ENCODE results near the gene EHD2.
"Not testable (repeated sequence)": the region's sequence is repeated elsewhere in the genome, so short reads cannot be mapped to it uniquely, and the experiment has no call there.

EHD2 gene

GRCh38 chr19:47764705-47765104, 51.5 kb downstream of the EHD2 start:
- in situ Hi-C loops (cut with MboI; ENCODE audit: low sequenced_read_pairs) = not testable (repeated sequence)

DNA sequence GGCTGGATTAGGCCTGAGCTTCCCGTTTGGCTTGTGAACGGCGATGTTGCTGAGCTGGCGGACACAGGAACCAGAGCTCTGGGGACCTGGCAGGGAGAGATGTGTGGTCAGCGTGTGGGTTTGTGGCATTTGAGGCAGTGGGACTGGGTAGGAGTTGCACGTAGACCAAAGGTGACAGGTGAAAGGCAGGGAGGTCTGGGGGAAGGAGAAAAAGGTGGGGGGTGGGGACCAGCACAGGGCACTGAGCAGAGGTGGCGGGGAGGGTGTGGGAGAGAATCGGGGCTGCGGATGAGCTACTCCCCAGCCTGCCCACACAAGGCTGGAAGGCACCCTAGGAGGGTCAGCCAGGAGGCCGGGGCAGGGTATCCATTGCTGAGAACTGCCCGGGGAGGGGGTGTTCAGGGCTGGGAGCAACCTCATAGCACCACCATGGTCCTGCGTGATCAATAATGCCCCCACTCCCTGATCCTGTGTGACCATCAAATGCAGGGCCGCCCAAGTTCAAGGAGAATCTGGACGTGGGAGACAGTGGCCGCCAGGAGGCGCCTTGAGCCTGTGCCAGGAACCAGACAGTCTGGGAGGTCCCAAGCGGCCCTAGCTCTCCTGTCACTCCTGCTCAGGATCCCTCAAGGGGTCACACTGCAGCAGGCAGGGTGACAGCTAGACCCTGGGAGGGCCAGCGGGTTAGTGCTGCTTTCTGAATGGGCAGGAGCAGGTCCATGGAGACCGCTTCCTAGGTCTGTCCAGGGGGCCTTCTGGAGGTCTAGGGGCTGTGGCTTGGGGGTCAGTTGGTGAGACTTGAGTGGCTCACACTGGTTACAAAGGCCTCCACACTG, 52.5 kb downstream of the EHD2 start:
- in situ Hi-C loops (cut with MboI; ENCODE audit: low sequenced_read_pairs) = no loop called here

GRCh38 chr19:47766359-47766620, 53.1 kb downstream of the EHD2 start:
- in situ Hi-C loops (cut with MboI; ENCODE audit: low sequenced_read_pairs) = no loop called here

GRCh38 chr19:47766670-47767069, 53.4 kb downstream of the EHD2 start:
- in situ Hi-C loops (cut with MboI; ENCODE audit: low sequenced_read_pairs) = no loop called here

DNA sequence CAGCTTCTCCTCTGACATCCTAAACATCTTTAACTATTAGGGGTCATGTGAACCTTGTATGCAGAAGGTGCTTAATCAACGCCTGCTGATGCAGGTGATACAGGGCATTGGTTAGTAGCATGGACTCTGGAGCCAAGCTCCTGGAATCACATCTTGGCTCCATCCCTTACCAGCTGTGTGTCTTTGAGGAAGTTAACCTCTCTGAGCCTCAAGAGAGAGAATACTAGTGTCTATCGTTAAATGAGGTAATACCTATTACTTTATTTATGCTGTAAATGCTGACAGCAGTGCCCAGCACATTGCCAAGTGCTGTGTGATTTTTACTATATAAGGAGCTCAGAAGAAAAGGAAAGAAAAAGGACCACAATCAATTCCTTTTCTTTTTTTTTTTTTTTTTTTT, 54.1 kb downstream of the EHD2 start:
- in situ Hi-C loops (cut with MboI; ENCODE audit: low sequenced_read_pairs) = no loop called here

DNA sequence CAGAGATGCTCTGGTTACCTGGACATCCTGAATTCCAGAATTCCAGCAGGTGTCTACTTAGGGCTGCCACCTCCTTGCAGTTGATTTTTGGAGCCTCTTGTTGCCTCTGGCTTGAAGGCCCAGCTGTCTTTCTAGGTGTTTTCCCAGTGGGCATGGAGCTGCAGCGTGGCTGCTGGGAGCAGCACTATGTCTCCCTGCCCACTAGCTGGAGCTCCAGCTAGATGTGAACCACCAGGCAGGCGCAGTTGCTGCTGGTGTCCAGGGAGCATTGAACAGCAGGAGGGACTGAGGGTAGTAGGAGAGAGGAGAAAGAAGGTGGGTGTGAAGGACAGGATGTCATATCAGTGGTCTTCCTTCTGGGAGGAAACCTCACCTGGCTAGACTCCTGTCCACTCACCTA, 55.4 kb downstream of the EHD2 start:
- in situ Hi-C loops (cut with MboI; ENCODE audit: low sequenced_read_pairs) = no loop called here

DNA sequence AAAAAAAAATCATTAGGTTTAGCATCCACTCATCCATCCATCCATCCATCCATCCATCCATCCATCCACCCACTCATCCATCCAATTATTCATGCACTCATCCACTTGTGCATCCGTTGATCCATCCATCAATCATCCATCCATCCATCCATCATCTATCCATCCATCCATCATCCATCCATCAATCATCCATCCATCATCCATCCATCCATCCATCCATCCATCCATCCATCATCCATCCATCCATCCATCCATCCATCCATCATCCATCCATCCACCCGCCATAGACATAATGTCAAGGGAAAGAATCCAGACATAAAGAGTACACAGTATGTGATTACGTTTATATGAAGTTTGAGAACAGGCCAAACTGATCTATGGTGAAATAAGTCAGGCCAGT, 56.3 kb downstream of the EHD2 start:
- in situ Hi-C loops (cut with MboI; ENCODE audit: low sequenced_read_pairs) = no loop called here

DNA sequence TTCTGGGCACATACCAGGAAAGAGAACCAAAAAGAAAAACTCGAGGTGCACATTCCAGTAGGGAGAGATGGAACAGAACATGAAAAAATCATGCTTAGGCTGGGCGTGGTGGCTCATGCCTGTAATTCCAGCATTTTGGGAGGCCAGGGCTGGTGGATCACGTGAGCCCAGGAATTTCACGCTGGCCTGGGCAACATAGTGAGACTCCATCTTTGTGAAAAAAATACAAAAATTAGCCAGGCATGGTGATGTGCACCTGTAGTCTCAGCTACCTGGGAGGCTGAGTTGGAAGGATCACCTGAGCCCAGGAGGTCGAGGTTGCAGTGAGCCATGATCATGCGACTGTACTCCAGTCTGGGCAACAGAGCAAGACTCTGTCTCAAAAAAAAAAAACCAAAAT, 58.1 kb downstream of the EHD2 start:
- in situ Hi-C loops (cut with MboI; ENCODE audit: low sequenced_read_pairs) = not testable (repeated sequence)

DNA sequence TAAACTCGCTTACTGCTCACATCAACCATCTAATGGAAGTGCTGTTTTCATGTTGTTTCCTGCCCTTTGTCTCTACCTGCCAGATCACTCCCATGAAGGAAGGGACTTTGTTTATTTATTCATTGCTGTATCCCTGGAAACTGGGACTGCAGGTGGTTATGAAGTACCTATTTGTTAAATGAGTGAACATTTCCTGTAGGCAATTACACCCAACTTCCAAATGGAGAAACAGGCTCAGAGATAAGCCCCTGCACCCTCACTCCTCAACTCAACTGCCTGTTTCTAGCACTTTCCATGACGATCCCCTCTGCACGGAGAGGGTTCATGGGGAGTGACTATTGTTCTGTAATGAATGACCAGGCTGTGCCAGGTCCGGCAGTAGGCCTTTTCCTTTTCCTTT, 63.3 kb downstream of the EHD2 start:
- in situ Hi-C loops (cut with MboI; ENCODE audit: low sequenced_read_pairs) = no loop called here

GRCh38 chr19:47777245-47778048, 64.2 kb downstream of the EHD2 start:
- in situ Hi-C loops (cut with MboI; ENCODE audit: low sequenced_read_pairs) = not testable (repeated sequence)

GRCh38 chr19:47778049-47778953, 65.1 kb downstream of the EHD2 start, which contains the start of gene SELENOW:
Gene SELENOW (plus strand): TSS chr19:47778703. CDS start chr19:47778786, 83 bp downstream.
- in situ Hi-C loops (cut with MboI; ENCODE audit: low sequenced_read_pairs) = no loop called here

DNA sequence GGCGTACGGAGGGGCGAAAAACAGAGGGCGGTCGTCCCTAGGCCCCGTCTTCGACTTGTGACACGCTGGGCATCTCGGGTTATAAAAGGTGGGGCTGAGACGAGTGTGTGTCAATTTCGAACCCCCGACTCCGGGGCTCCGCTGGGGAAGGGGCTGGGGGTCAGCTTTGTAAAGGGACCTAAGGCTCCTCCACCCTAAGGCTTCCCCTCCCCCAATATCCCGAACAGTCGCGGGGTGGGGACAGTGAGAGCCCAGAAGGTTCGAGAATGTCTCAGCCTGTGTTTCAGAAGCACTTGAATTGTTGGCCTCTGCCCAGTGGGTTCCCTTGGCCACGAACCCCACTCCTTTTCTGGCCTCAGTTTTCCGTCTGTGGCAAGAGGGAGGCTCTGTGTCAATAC, 65.7 kb downstream of the EHD2 start:
- in situ Hi-C loops (cut with MboI; ENCODE audit: low sequenced_read_pairs) = no loop called here

DNA sequence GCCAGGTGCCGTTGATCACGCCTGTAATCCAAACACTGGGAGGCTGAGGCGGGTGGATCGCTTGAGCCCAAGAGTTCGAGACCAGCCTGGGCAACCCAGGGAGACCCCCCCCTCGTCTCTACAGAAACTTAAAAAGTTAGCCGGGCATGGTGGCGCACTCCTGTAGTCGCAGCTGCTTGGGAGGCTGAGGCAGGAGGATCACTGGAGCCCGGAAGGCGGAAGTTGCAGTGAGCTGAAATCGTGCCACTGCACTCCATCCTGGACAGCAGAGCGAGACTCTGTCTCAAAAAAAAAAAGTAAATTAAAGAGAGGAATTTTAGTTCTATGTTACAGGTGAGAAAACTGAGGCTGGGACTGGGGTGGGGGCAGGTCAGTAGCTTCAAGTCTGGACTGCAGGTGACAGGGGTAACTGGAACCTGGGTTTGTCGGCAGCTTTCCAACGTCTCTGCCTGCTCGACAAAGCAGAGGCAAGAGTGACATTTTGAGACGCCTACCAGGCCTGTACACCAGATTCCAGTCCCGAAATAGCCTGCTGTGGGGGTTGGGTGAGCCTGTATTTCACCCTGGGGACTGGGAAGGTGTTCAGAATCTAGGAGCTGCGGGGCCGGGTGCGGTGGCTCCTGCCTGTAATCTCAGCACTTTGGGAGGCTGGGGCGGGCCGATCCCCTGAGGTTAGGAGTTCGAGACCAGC, 66.4 kb downstream of the EHD2 start:
- in situ Hi-C loops (cut with MboI; ENCODE audit: low sequenced_read_pairs) = no loop called here

GRCh38 chr19:47780215-47780551, 67.0 kb downstream of the EHD2 start:
- in situ Hi-C loops (cut with MboI; ENCODE audit: low sequenced_read_pairs) = no loop called here

GRCh38 chr19:47781590-47782262, 68.5 kb downstream of the EHD2 start:
- in situ Hi-C loops (cut with MboI; ENCODE audit: low sequenced_read_pairs) = no loop called here

- in situ Hi-C loops (cut with MboI; ENCODE audit: low sequenced_read_pairs) = no loop called here
Measured at GRCh38 chr19:47786566-47786965, 73.3 kb downstream of the EHD2 start.

DNA sequence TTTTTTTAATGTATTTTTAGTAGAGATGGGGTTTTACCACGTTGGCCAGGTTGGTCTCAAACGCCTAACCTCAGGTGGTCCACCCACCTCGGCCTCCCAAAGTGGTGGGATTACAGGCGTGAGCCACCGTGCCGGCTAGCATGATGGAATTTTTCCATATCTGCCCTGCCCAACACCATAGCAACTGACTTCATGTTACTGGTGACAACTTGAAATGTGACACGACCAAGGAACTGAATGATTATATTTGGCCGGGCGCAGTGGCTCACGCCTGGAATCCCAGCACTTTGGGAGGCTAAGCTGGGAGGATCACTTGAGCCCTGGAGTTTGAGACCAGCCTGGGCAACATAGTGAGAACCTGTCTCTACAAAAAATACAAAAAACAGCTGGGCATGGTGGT, 74.1 kb downstream of the EHD2 start:
- in situ Hi-C loops (cut with MboI; ENCODE audit: low sequenced_read_pairs) = not testable (repeated sequence)

DNA sequence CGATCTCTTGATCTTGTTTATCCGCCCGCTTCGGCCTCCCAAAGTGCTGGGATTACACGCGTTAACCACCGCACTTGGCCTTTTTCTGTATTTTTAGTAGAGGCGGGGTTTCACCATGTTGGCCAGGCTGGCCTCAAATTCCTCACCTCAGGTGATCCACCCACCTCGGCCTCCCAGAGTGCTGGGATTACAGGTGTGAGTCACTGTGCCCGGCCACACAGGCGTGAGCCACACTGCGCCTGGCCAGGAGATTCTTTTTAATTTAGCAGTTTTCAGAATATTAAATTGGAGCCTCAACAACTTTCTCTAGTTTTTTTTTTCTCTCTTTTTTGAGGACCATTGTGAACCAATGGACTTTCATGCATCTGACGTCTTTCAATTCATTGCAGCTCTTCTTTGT, 76.6 kb downstream of the EHD2 start:
- in situ Hi-C loops (cut with MboI; ENCODE audit: low sequenced_read_pairs) = not testable (repeated sequence)

GRCh38 chr19:47790398-47790814, 77.2 kb downstream of the EHD2 start:
- in situ Hi-C loops (cut with MboI; ENCODE audit: low sequenced_read_pairs) = no loop called here

- in situ Hi-C loops (cut with MboI; ENCODE audit: low sequenced_read_pairs) = no loop called here
Measured at GRCh38 chr19:47792616-47793015, 79.4 kb downstream of the EHD2 start.
